GM12878 (cell line): Measurements from ENCODE around the gene FZR1. TPM values are rescaled to one million over a fixed set of nuclear protein-coding genes. Genes with fewer than 3 reads are reported as not detected.

Experiments used
- CEBPZ ChIP-seq: fragments of 150-350 bp; IDR thresholded peaks from 2 replicates; pipeline ENCODE4 v1.6.1; 2016; ENCODE audit warnings: low read depth, low read length
- CHD4 ChIP-seq: fragments of 200-600 bp; sonication (generic); IDR thresholded peaks from 2 replicates; pipeline ENCODE4 v1.6.1; 2016; ENCODE audit warnings: mild to moderate bottlenecking
- REST ChIP-seq: IDR thresholded peaks from 2 replicates; pipeline ENCODE4 v1.6.1; 2012; ENCODE audit warnings: mild to moderate bottlenecking, low read depth, low read length
- SPI1 ChIP-seq: IDR thresholded peaks from 2 replicates; pipeline ENCODE4 v1.6.1; 2011; ENCODE audit warnings: low read depth, mild to moderate bottlenecking, low read length, moderate library complexity, borderline replicate concordance; ENCODE audit not compliant: insufficient read depth
- ZNF207 ChIP-seq: fragments of 450-650 bp; IDR thresholded peaks from 2 replicates; pipeline ENCODE4 v1.6.1; 2014; ENCODE audit warnings: antibody characterized with exemption, mild to moderate bottlenecking, borderline replicate concordance
- ZNF217 ChIP-seq: fragments of 450-650 bp; IDR thresholded peaks from 2 replicates; pipeline ENCODE4 v1.6.1; 2017; ENCODE audit warnings: antibody characterized with exemption, mild to moderate bottlenecking
- polyA plus RNA-seq, 11 experiments: library from polyadenylated mRNA; depleted of rRNA in 4 of 11; unstranded in 6 of 11; stranded (reverse) in 5 of 11; fragments of >200 nt; fragmentation: Nextera tagmentation in 4 of 11; fragmentation: Illumina TruSeq in 1 of 11; extraction: Ambion mirVana in 4 of 11; extraction: Trizol in 1 of 11; gene quantifications; 1 replicate in 1 of 11; 2 replicates in 10 of 11; pipeline versions ENCODE4 v1.2.1 to v1.2.3, GENCODE V29; 2011 to 2016; ENCODE audit warnings: inconsistent platforms in 2 of 11, missing spikeins in 2 of 11, low read depth in 1 of 11
- total RNA-seq, 4 experiments: library from RNA; depleted of rRNA in 3 of 4; stranded (reverse); fragments of >200 nt in 3 of 4; fragmentation: Illumina TruSeq in 1 of 4; extraction: Trizol in 1 of 4; gene quantifications; 2 replicates each; pipeline versions ENCODE4 v1.2.1 to v1.2.3, GENCODE V29; 2013 to 2021

The FZR1 gene
- total and polyA plus RNA-seq, 10 of the 15 experiments (the other 5 are each of a cell fraction or from before 2014, with no cell fraction given): 0.11 to 44.2 (median 29.3) TPM

DNA sequence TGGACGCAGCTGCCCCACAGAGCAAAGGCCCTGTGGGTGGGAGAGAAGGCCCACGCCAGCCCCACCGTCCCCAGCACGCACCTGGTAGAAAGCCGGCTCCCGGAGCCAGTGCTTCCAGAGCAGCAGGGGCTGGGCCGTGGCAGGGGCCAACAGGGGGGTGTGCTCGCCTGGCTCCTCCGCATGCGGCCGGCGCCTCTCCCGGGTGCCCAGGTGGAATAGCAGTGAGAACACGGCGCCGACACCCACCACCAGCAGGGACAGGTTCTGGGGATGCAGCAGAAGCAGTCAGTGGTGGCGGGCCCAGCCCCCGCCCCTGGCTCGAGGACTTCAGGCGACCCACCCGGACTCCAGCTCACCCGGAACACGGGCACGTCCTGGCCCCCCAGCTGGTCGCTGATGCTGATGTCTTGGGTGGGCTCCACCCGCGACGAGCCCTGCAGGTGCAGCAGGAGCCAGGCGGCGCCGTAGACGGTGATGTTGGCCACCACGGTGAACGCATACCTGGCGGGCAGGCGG lies 41.7 kb downstream of the FZR1 start (continued):
- TF ChIP-seq ZNF217 (no peak), REST (no peak), SPI1 (no peak), ZNF207 (no peak), CEBPZ (no peak), CHD4 (no peak)
